OCI-LY1 (cell line): ENCODE data around the gene IL1RAPL1.

Experiments used
- H2AFZ ChIP-seq: fragments of 200-600 bp; sonication (generic), shearing (Covaris generic); 2 replicates; pipeline ENCODE4 v1.6.0; 2014; ENCODE audit warnings: antibody characterized with exemption, mild to moderate bottlenecking, low read length
- H3F3A ChIP-seq: fragments of 200-600 bp; sonication (generic), shearing (Covaris generic); 2 replicates; pipeline ENCODE4 v1.6.0; 2014; ENCODE audit warnings: mild to moderate bottlenecking, antibody characterized with exemption, low read length, moderate library complexity; ENCODE audit not compliant: insufficient read depth
- H3K27ac ChIP-seq: fragments of 200-600 bp; sonication (generic); 2 replicates; pipeline ENCODE4 v1.5.1; 2014; ENCODE audit warnings: low read length, mixed run types, mild to moderate bottlenecking, low read depth; ENCODE audit not compliant: poor library complexity, severe bottlenecking
- H3K27me3 ChIP-seq: fragments of 200-600 bp; sonication (generic); 2 replicates; pipeline ENCODE4 v1.6.0; 2014; ENCODE audit warnings: antibody characterized with exemption, mild to moderate bottlenecking, low read length, moderate library complexity; ENCODE audit not compliant: insufficient read depth
- H3K36me3 ChIP-seq: fragments of 200-600 bp; sonication (generic); 2 replicates; pipeline ENCODE4 v1.6.1; 2014; ENCODE audit warnings: mild to moderate bottlenecking, antibody characterized with exemption, low read length, moderate library complexity, mixed read lengths; ENCODE audit not compliant: insufficient read depth
- H3K4me1 ChIP-seq: fragments of 200-600 bp; sonication (generic); 2 replicates; pipeline ENCODE4 v1.5.1; 2014; ENCODE audit warnings: mild to moderate bottlenecking, low read length, moderate library complexity; ENCODE audit not compliant: insufficient read depth, severe bottlenecking
- H3K4me2 ChIP-seq: fragments of 200-600 bp; sonication (generic), shearing (Covaris generic); 2 replicates; pipeline ENCODE4 v1.6.1; 2014; ENCODE audit warnings: low read length
- H3K4me3 ChIP-seq: fragments of 200-600 bp; sonication (generic); 2 replicates; pipeline ENCODE4 v1.5.1; 2014; ENCODE audit warnings: low read length, low read depth, mild to moderate bottlenecking, mixed read lengths; ENCODE audit not compliant: poor library complexity, severe bottlenecking
- H3K79me2 ChIP-seq: fragments of 200-600 bp; shearing (Covaris generic); 2 replicates; pipeline ENCODE4 v1.6.1; 2016; ENCODE audit warnings: mixed run types, low read length, mixed read lengths; ENCODE audit not compliant: insufficient read depth
- H3K9ac ChIP-seq: fragments of 200-600 bp; sonication (generic), shearing (Covaris generic); 2 replicates; pipeline ENCODE4 v1.6.1; 2014; ENCODE audit warnings: mild to moderate bottlenecking, low read length, mixed read lengths
- H3K9me2 ChIP-seq: fragments of 200-600 bp; sonication (generic), shearing (Covaris generic); 2 replicates; pipeline ENCODE4 v1.6.1; 2014; ENCODE audit warnings: low read depth, mild to moderate bottlenecking, low read length, mixed read lengths
- H3K9me3 ChIP-seq: fragments of 200-600 bp; shearing (Covaris generic); 2 replicates; pipeline ENCODE4 v1.6.1; 2014; ENCODE audit warnings: low read length, mixed read lengths
- H4K20me1 ChIP-seq: fragments of 200-600 bp; sonication (generic), shearing (Covaris generic); 2 replicates; pipeline ENCODE4 v1.6.0; 2016; ENCODE audit warnings: mild to moderate bottlenecking, low read length; ENCODE audit not compliant: insufficient read depth
- CTCF ChIP-seq: fragments of 200-600 bp; sonication (generic), shearing (Covaris generic); IDR thresholded peaks from 2 replicates; pipeline ENCODE4 v1.5.1; 2017; ENCODE audit warnings: mild to moderate bottlenecking, antibody characterized with exemption, low read length, moderate library complexity, mixed read lengths
- EZH2 ChIP-seq: fragments of 200-600 bp; sonication (generic), shearing (Covaris generic); IDR thresholded peaks from 2 replicates; pipeline ENCODE4 v1.8.0; 2017; ENCODE audit warnings: borderline replicate concordance, mixed run types, mild to moderate bottlenecking, antibody characterized with exemption, low read length, moderate library complexity, mixed read lengths

IL1RAPL1 gene

GRCh38 chrX:28651186-28651585, 63.9 kb downstream of the IL1RAPL1 start:
- H3F3A ChIP-seq: no peaks in the 10 kb centered on the region
- H3K9me2 ChIP-seq: no peaks in the 10 kb centered on the region

GRCh38 chrX:28659269-28659668, 72.0 kb downstream of the IL1RAPL1 start:
- H3K79me2 ChIP-seq: no peaks in the 10 kb centered on the region
- H3K36me3 ChIP-seq: no peaks in the 10 kb centered on the region
- no peak overlapping the region for H3K9ac ChIP-seq
- TF ChIP-seq EZH2: no peak
- peak; percentile 50 for TF ChIP-seq CTCF
- H3K4me3 ChIP-seq: no peak overlapping the region
- H3K4me2 ChIP-seq: no peak overlapping the region
- no peaks in the 10 kb centered on the region for H3K4me1 ChIP-seq
- no peaks in the 10 kb centered on the region for H3K9me3 ChIP-seq
- no peaks in the 10 kb centered on the region for H3K27me3 ChIP-seq
- H2AFZ ChIP-seq: no peak overlapping the region
- no peaks in the 10 kb centered on the region for H4K20me1 ChIP-seq
- no peak overlapping the region for H3K27ac ChIP-seq
- no peaks in the 10 kb centered on the region for H3K9me2 ChIP-seq
- no peaks in the 10 kb centered on the region for H3F3A ChIP-seq

More at GRCh38 chrX:28651186-28651585, 63.9 kb downstream of the IL1RAPL1 start:
- TF ChIP-seq CTCF (no peak), EZH2 (no peak)
- Histone ChIP-seq H3K79me2 (no peaks in the 10 kb centered on the region), H3K4me3 (no peak overlapping the region), H4K20me1 (no peaks in the 10 kb centered on the region), H3K36me3 (no peaks in the 10 kb centered on the region), H3K9ac (no peak overlapping the region), H3K4me2 (no peak overlapping the region), H3K9me3 (no peaks in the 10 kb centered on the region), H3K27ac (no peak overlapping the region), H3K4me1 (no peaks in the 10 kb centered on the region), H2AFZ (no peak overlapping the region), H3K27me3 (no peaks in the 10 kb centered on the region)

- Histone ChIP-seq H3K4me2 (no peak overlapping the region), H2AFZ (no peak overlapping the region)
These were observed 78.5 kb downstream of the IL1RAPL1 start for GRCh38 chrX:28665778-28666177.

More at GRCh38 chrX:28665778-28666177, 78.5 kb downstream of the IL1RAPL1 start:
- H3K9ac ChIP-seq: no peak overlapping the region
- no peaks in the 10 kb centered on the region for H3K27me3 ChIP-seq
- no peaks in the 10 kb centered on the region for H3K36me3 ChIP-seq
- no peaks in the 10 kb centered on the region for H3K4me1 ChIP-seq
- H3K9me2 ChIP-seq: no peaks in the 10 kb centered on the region
- no peak overlapping the region for H3K27ac ChIP-seq
- no peaks in the 10 kb centered on the region for H3F3A ChIP-seq
- H4K20me1 ChIP-seq: no peaks in the 10 kb centered on the region
- H3K9me3 ChIP-seq: no peaks in the 10 kb centered on the region
- TF ChIP-seq CTCF: no peak
- H3K79me2 ChIP-seq: no peaks in the 10 kb centered on the region
- H3K4me3 ChIP-seq: no peak overlapping the region
